ENCODE data around the gene SLC26A9.

Gene SLC26A9

GRCh38 chr1:205930799-205931281 is 12.4 kb downstream of the SLC26A9 start:
- Mint-ChIP-seq H3K4me3 (no peak overlapping the region), H3K9me3 (no peaks in the 10 kb centered on the region), H3K4me1 (no peaks in the 10 kb centered on the region), H3K36me3 (no peaks in the 10 kb centered on the region), H3K27me3 (peaks cover 3 to 5% of the 10 kb centered on the region in 2 donors), H3K27ac (no peak overlapping the region)
- ATAC-seq (replicated peaks) (no peak), DNase-seq (no peak)

DNA sequence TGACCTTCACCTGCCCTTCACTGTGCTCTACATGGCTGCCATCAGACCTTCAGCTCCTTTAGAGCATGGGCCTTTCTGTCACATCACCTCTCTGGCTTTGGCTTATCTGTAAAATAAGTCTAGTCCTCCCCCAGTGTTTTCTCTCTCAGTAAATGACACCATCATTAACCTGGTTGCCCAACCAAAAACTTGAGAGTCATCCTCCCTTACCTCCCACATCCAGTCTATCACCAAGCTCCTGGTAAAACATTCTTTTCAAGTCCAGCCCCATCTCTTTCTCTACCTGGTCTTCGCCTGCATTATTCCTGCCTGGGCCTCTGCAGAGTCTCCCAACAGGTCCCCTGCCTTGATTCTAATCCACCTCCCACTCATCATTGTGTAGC is 13.1 kb downstream of the SLC26A9 start:
- ATAC-seq (replicated peaks) (no peak), DNase-seq (no peak)
- H3K27ac Mint-ChIP-seq, result no peak overlapping the region
- no peak overlapping the region for H3K4me3 Mint-ChIP-seq
- H3K36me3 Mint-ChIP-seq, result no peaks in the 10 kb centered on the region
- peaks cover 0 to 5% of the 10 kb centered on the region in 2 donors for H3K27me3 Mint-ChIP-seq
- no peaks in the 10 kb centered on the region for H3K9me3 Mint-ChIP-seq
- no peaks in the 10 kb centered on the region for H3K4me1 Mint-ChIP-seq

GRCh38 chr1:205929496-205930194 is 13.6 kb downstream of the SLC26A9 start:
- Mint-ChIP-seq H3K9me3 (no peaks in the 10 kb centered on the region), H3K4me1 (no peaks in the 10 kb centered on the region), H3K27ac (no peak overlapping the region), H3K4me3 (no peak overlapping the region), H3K27me3 (peaks cover 0 to 5% of the 10 kb centered on the region in 2 donors), H3K36me3 (no peaks in the 10 kb centered on the region)
- no peak for ATAC-seq (replicated peaks)
- DNase-seq, result no peak

GRCh38 chr1:205928317-205928716 is 14.9 kb downstream of the SLC26A9 start:
- no peak for ATAC-seq (replicated peaks)
- no peak for DNase-seq
- Mint-ChIP-seq H3K36me3 (no peaks in the 10 kb centered on the region), H3K27ac (no peak overlapping the region), H3K4me3 (no peak overlapping the region), H3K9me3 (no peaks in the 10 kb centered on the region), H3K4me1 (peaks cover 10% of the 10 kb centered on the region in 2 donors), H3K27me3 (peaks cover 0 to under 1% of the 10 kb centered on the region in 2 donors)

GRCh38 chr1:205927676-205928075 is 15.6 kb downstream of the SLC26A9 start:
- DNase-seq (no peak), ATAC-seq (replicated peaks) (no peak)
- peaks cover 11 to 12% of the 10 kb centered on the region in 2 donors for H3K4me1 Mint-ChIP-seq
- no peaks in the 10 kb centered on the region for H3K27me3 Mint-ChIP-seq
- H3K27ac Mint-ChIP-seq, result no peak overlapping the region
- H3K36me3 Mint-ChIP-seq, result no peaks in the 10 kb centered on the region
- no peak overlapping the region for H3K4me3 Mint-ChIP-seq
- H3K9me3 Mint-ChIP-seq, result no peaks in the 10 kb centered on the region

DNA sequence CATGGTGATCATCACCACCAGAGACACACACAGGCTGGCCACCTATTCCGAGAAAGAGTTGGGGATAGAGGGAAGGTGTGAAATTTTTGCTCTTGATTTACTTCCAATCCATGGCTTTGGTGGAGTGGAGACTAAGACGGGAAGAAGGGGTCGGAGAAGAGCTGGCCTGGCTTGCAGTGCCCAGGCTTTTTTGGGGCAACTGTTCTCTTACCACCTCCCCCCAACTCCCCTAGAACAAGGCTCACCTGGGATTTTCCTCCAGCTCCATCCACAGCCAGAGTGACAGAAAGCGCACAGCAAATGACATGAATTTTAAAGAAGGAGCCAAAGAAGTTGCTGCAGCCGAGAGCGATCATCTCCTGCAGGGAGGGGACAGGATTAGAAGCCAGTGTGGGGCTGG is 16.0 kb downstream of the SLC26A9 start:
- Mint-ChIP-seq H3K27me3 (no peaks in the 10 kb centered on the region), H3K9me3 (no peaks in the 10 kb centered on the region), H3K27ac (no peak overlapping the region), H3K4me1 (peaks cover 11 to 12% of the 10 kb centered on the region in 2 donors), H3K36me3 (no peaks in the 10 kb centered on the region), H3K4me3 (no peak overlapping the region)
- ATAC-seq (replicated peaks), result no peak
- DNase-seq, result no peak

DNA sequence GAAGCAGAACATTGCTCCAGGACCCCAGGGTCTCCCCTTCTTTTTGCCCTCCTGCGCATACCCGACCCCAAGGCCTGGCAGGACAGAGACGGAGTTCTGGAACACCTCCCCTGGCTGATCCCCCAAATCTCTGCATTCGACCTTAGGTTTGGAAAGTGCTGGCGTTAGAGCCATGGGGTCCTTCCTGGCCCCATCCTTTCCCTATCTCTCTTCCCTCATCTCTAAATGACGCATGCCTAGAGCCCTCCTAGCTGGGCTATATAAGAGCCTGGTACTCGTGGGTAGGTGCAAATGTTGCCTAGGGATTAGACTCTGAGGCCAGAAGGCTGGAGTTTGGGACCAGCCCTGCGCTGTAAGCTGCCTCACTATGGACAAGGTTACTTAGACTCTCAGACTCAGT is 16.6 kb downstream of the SLC26A9 start:
- no peak overlapping the region for H3K27ac Mint-ChIP-seq
- H3K36me3 Mint-ChIP-seq, result no peaks in the 10 kb centered on the region
- H3K4me1 Mint-ChIP-seq, result peaks cover 11 to 12% of the 10 kb centered on the region in 2 donors
- H3K9me3 Mint-ChIP-seq, result no peaks in the 10 kb centered on the region
- no peak for ATAC-seq (replicated peaks)
- DNase-seq, result no peak
- H3K4me3 Mint-ChIP-seq, result no peak overlapping the region
- H3K27me3 Mint-ChIP-seq, result no peaks in the 10 kb centered on the region

DNA sequence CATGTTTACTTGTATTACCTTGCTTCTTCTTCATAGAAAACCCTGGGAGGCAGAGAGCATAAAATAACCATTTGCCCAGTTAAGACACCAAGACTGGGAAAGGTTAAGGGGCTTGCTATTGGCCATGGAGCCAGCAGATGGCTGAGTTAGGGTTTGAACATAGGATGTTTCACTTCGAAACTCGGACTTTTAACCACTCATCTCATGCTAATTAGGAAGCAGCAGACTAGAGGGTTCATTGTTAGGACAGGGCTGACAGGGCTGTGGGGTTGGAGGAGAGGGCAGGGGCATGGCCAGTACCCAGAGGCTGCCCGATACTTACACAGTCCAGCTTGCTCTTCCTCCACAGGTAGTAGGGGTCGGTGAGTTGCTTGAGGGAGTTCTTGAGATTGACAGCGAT is 17.0 kb downstream of the SLC26A9 start:
- H3K36me3 Mint-ChIP-seq, result no peaks in the 10 kb centered on the region
- H3K27me3 Mint-ChIP-seq, result peaks cover 3 to 4% of the 10 kb centered on the region in 2 donors
- DNase-seq (no peak), ATAC-seq (replicated peaks) (no peak)
- no peak overlapping the region for H3K27ac Mint-ChIP-seq
- peaks cover 11 to 12% of the 10 kb centered on the region in 2 donors for H3K4me1 Mint-ChIP-seq
- H3K9me3 Mint-ChIP-seq, result no peaks in the 10 kb centered on the region
- no peak overlapping the region for H3K4me3 Mint-ChIP-seq

DNA sequence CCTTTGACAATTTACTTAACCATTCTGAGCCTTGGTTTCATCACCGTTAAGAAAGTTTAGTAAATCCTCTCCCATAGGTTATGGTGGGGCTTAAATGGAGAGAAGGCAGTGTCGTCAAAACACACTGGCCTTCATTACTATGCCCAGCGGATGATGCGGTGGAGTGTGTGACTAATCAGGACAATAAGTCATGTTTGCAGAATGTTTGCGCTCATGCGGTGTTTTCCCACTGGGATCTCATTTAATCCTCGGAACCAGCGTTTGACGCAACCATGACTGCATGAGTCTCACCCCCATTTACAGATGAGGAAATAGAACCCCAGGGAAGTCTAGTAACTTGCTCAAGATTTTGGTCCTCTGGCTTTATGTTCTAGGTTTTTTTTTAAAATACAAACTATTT is 17.5 kb downstream of the SLC26A9 start:
- Mint-ChIP-seq H3K36me3 (no peaks in the 10 kb centered on the region), H3K9me3 (no peaks in the 10 kb centered on the region), H3K27ac (no peak overlapping the region), H3K27me3 (peaks cover 8% of the 10 kb centered on the region in 2 donors), H3K4me3 (no peak overlapping the region), H3K4me1 (peaks cover 11 to 12% of the 10 kb centered on the region in 2 donors)
- ATAC-seq (replicated peaks), result no peak
- no peak for DNase-seq

GRCh38 chr1:205924460-205924790 is 18.8 kb downstream of the SLC26A9 start:
- Mint-ChIP-seq H3K4me3 (no peak overlapping the region), H3K9me3 (no peaks in the 10 kb centered on the region), H3K36me3 (no peaks in the 10 kb centered on the region), H3K4me1 (peaks cover 11 to 18% of the 10 kb centered on the region in 2 donors), H3K27me3 (peaks cover 8 to 18% of the 10 kb centered on the region in 2 donors), H3K27ac (no peak overlapping the region)
- DNase-seq (no peak), ATAC-seq (replicated peaks) (peak in 1 of 2 donors; percentile 15)

DNA sequence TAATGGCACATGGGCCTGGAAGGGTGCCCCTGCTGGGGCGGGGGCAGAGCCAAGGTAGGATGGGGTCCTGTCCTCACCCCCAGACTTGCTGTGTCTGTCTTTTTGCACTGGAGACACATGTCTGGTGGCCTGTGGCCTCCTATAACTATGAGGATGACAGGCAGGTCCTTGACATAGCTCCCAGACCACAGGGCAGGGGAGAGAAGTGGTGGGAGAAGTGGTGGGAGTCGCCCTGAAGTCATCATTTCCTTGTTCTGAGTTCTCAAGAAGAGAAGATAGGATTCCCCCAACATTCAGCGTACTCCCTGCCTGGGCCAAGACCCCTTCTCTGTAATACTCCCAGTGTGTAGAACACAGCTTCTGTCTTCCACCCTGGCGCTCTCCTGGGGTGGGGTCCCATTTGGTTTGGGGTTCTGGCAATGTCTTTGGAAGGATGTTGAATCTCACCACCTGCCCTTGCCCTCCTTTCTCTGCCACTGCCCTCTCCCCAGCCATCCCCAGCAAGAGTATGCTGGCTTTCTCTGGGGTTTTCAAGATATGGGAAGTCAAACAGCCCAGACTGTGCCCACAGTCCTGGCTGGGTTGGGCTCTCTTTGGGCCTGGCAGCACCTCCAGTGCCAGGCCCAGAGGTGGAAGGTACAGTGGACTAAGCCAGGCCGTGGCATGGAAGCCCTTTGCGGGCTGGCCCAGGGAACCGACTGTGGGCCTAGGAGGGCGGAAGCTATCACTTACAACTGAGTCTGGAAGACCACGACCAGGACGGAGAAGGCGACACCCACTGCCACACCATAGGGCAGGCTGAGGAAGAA is 19.4 kb downstream of the SLC26A9 start:
- H3K27ac Mint-ChIP-seq, result peak overlapping the region; percentile 53
- H3K27me3 Mint-ChIP-seq, result peaks cover 8 to 21% of the 10 kb centered on the region in 2 donors
- peak; percentile 47 to 52 for ATAC-seq (replicated peaks)
- peaks cover 11 to 18% of the 10 kb centered on the region in 2 donors for H3K4me1 Mint-ChIP-seq
- H3K9me3 Mint-ChIP-seq, result no peaks in the 10 kb centered on the region
- DNase-seq, result no peak
- H3K4me3 Mint-ChIP-seq, result no peak overlapping the region
- no peaks in the 10 kb centered on the region for H3K36me3 Mint-ChIP-seq

DNA sequence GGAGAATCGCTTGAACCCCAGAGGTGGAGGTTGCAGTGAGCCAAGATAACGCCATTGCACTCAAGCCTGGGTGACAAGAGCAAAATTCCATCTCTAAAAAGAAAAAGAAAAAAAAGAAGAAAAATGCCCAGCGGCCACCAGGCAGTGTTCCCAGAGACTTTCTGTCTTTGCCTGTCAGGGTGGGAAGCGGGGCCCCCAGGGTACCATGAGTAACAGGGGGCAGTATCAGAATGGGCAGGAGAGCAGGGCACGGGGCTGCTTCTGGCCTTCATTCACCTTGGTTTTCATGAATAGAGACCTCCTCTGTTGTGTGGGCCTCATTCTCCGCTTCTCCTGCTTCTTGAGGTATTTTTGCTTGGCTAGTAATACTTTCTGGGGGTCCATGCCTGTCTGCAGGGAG is 20.4 kb downstream of the SLC26A9 start:
- ATAC-seq (replicated peaks) (no peak), DNase-seq (no peak)
- Mint-ChIP-seq H3K36me3 (no peaks in the 10 kb centered on the region), H3K9me3 (no peaks in the 10 kb centered on the region), H3K4me1 (peaks cover 11 to 20% of the 10 kb centered on the region in 2 donors), H3K27ac (no peak overlapping the region), H3K27me3 (peaks cover 8 to 21% of the 10 kb centered on the region in 2 donors), H3K4me3 (no peak overlapping the region)

DNA sequence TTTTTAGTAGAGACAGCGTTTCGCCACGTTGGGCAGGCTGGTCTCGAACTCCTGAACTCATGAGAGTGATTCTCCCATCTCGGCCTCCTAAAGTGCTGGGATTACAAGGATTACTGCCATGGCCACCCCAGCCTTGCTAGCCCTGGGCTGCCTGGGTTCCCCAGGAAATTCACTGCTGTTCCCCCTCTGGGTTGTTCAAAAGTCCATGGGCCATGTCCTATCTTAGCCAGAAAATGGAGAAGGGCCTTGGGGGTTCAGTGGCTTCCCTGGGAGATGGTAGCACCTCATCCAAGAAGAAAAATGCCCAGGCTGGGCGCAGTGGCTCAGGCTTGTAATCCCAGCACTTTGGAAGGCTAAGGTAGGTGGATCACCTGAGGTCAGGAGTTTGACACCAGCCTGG is 20.9 kb downstream of the SLC26A9 start:
- DNase-seq (no peak), ATAC-seq (replicated peaks) (no peak)
- H3K27ac Mint-ChIP-seq, result no peak overlapping the region
- H3K4me3 Mint-ChIP-seq, result no peak overlapping the region
- H3K36me3 Mint-ChIP-seq, result no peaks in the 10 kb centered on the region
- peaks cover 14 to 23% of the 10 kb centered on the region in 2 donors for H3K4me1 Mint-ChIP-seq
- H3K27me3 Mint-ChIP-seq, result peaks cover 8 to 21% of the 10 kb centered on the region in 2 donors
- no peaks in the 10 kb centered on the region for H3K9me3 Mint-ChIP-seq

- peaks cover 8 to 21% of the 10 kb centered on the region in 2 donors for H3K27me3 Mint-ChIP-seq
- no peak overlapping the region for H3K4me3 Mint-ChIP-seq
- H3K36me3 Mint-ChIP-seq, result no peaks in the 10 kb centered on the region
- no peak for ATAC-seq (replicated peaks)
- H3K27ac Mint-ChIP-seq, result no peak overlapping the region
- H3K9me3 Mint-ChIP-seq, result no peaks in the 10 kb centered on the region
- H3K4me1 Mint-ChIP-seq, result peaks cover 15 to 24% of the 10 kb centered on the region in 2 donors
- no peak for DNase-seq
Observed at GRCh38 chr1:205921570-205921909, 21.7 kb downstream of the SLC26A9 start.

Data from stimulated activated naive B cell treated with anti-CD40 and anti-IgM and Interleukin-4, amounts not matched to agents 10 μg/mL and 1 μg/mL and 100 μg/mL, for 72 hours (primary cell).